Suprapubic skin (tissue), 3 donors: ENCODE results near the gene PIGX.

Experiments used
- POLR2A ChIP-seq, 2 donors: fragments of 450-650 bp; IDR thresholded peaks; one replicate each; pipeline ENCODE4 v1.6.1; 2017; ENCODE audit warnings: antibody characterized with exemption in 2 of 2, mild to moderate bottlenecking in 2 of 2, moderate library complexity in 2 of 2
- TF ChIP-seq, protein P1 (sequence below), 2 donors: fragments of 200-600 bp in 1 of 2; fragments of 450-650 bp in 1 of 2; sonication (generic) in 1 of 2; IDR thresholded peaks; one replicate each; pipeline ENCODE4 v1.5.1; 2016 to 2019; ENCODE audit warnings: antibody characterized with exemption in 2 of 2, mild to moderate bottlenecking in 1 of 2, moderate library complexity in 1 of 2

DNA sequence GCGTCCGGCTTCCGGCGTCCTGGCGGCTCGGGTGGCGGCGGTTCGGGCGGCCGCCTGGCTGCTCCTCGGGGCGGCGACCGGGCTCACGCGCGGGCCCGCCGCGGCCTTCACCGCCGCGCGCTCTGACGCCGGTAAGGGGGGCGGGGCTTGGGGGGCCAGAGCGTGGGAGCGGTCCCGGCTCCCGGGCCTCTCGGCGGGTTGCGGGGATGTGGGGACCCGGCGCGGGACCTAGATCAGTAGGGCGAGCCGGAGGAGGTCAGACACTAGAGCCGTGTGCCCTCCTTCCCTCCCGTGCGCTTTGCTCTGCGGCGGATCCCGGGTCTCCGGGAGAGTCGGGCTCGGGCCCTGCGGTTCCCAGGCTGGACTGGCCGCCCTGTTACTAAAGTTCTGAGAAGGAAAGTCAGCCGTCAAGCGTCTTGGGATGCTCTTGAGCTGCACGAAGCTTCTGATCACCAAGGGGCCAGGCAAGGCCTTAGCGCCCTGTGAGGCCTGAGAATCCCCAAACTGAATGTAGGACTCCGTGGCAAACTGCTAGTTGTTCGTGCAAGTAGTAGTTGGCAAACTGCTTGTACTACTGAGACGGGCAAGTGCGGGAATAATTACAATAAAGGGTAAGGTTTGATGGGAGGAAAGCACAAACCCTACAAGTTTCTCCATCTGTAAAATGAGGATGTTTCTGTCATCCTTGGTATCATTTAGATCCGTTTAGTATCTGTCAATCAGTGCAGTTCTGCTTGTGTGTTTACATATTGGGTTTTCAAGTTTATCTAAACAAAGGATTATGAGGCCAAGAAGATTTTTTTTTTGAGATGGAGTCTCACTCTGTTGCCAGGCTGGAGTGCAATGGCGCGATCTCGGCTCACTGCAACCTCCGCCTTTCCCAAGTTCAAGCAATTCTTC, 587 bp downstream of the PIGX start:
- TF ChIP-seq, protein P1, sequence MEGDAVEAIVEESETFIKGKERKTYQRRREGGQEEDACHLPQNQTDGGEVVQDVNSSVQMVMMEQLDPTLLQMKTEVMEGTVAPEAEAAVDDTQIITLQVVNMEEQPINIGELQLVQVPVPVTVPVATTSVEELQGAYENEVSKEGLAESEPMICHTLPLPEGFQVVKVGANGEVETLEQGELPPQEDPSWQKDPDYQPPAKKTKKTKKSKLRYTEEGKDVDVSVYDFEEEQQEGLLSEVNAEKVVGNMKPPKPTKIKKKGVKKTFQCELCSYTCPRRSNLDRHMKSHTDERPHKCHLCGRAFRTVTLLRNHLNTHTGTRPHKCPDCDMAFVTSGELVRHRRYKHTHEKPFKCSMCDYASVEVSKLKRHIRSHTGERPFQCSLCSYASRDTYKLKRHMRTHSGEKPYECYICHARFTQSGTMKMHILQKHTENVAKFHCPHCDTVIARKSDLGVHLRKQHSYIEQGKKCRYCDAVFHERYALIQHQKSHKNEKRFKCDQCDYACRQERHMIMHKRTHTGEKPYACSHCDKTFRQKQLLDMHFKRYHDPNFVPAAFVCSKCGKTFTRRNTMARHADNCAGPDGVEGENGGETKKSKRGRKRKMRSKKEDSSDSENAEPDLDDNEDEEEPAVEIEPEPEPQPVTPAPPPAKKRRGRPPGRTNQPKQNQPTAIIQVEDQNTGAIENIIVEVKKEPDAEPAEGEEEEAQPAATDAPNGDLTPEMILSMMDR (IDR thresholded peaks at IDR 0.05): no peak
- TF ChIP-seq POLR2A (IDR thresholded peaks at IDR 0.05): peak in 1 of 2 donors; percentile 9
